Measurements from ENCODE around the gene CMTM2. TPM values are rescaled to one million over a fixed set of nuclear protein-coding genes. Genes with fewer than 3 reads are reported as not detected.
"Not testable (repeated sequence)": the region's sequence is repeated elsewhere in the genome, so short reads cannot be mapped to it uniquely, and the experiment has no call there.

CMTM2 gene
- total RNA-seq, 2 experiments from 2014 or later, result 0.36 to 0.45 TPM

GRCh38 chr16:66588981-66589713, 9.9 kb downstream of the CMTM2 start:
- ChIA-PET CTCF (interaction anchor here (0.6 to 2.8 kb wide), 26 partner anchors 9 to 288 kb away, joined by 3 to 28 read pairs (median 5); partner anchors contain the start of genes CKLF, CMTM2, CMTM3 and NAE1), POLR2A (no interaction called here)
- Mint-ChIP-seq H3K4me1 (ENCODE audit: low read depth) (peaks cover 23% of the 10 kb centered on the region), H3K27ac (peak overlapping the region; percentile 39), H3K27me3 (no peaks in the 10 kb centered on the region), H3K4me3 (peak overlapping the region; percentile 64), H3K36me3 (no peaks in the 10 kb centered on the region), H3K9me3 (no peaks in the 10 kb centered on the region)
- intact Hi-C loops (cut with micrococcal nuclease), result loop anchor here (1.0 to 2.0 kb wide), 5 partner anchors 26 to 181 kb away; no protein-coding TSS in a partner anchor
- DNase-seq, result peak; percentile 84

- POLR2A ChIA-PET, result interaction anchor here (1.0 to 1.2 kb wide), 2 partner anchors 12 to 14 kb away, joined by 3 to 5 read pairs; no protein-coding TSS in a partner anchor
- DNase-seq, result peak; percentile 43
- Mint-ChIP-seq H3K4me1 (ENCODE audit: low read depth) (peaks cover 32% of the 10 kb centered on the region), H3K27me3 (no peaks in the 10 kb centered on the region), H3K9me3 (no peaks in the 10 kb centered on the region), H3K27ac (peak overlapping the region; percentile 28), H3K36me3 (no peaks in the 10 kb centered on the region), H3K4me3 (peak overlapping the region; percentile 64)
- CTCF ChIA-PET, result interaction anchor here (0.7 to 2.8 kb wide), 15 partner anchors 10 to 287 kb away, joined by 3 to 28 read pairs (median 4); partner anchors contain the start of genes CKLF, CMTM2, CMTM3 and NAE1
- intact Hi-C loops (cut with micrococcal nuclease), result loop anchor here (2.0 kb wide), 1 partner anchor 14 kb away; the partner anchor contains the start of gene CMTM3
These were observed 11.1 kb downstream of the CMTM2 start for GRCh38 chr16:66590322-66590721.

- no peak for DNase-seq
- Mint-ChIP-seq H3K9me3 (no peaks in the 10 kb centered on the region), H3K27me3 (no peaks in the 10 kb centered on the region), H3K4me1 (ENCODE audit: low read depth) (peaks cover 32% of the 10 kb centered on the region), H3K27ac (no peak overlapping the region), H3K4me3 (no peak overlapping the region), H3K36me3 (no peaks in the 10 kb centered on the region)
- CTCF ChIA-PET, result interaction anchor here (0.7 to 2.8 kb wide), 10 partner anchors 11 to 286 kb away, joined by 3 to 28 read pairs (median 14); partner anchors contain the start of genes CMTM2 and CMTM3
- intact Hi-C loops (cut with micrococcal nuclease), result loop anchor here (2.0 kb wide), 1 partner anchor 14 kb away; the partner anchor contains the start of gene CMTM3
- POLR2A ChIA-PET, result interaction anchor here (0.6 to 1.2 kb wide), 3 partner anchors 12 to 40 kb away, joined by 3 to 5 read pairs (median 4); no protein-coding TSS in a partner anchor
These were observed 11.8 kb downstream of the CMTM2 start for GRCh38 chr16:66591018-66591417.

- no peaks in the 10 kb centered on the region for H3K9me3 Mint-ChIP-seq
- no peaks in the 10 kb centered on the region for H3K27me3 Mint-ChIP-seq
- intact Hi-C loops (cut with micrococcal nuclease), result no loop called here
- DNase-seq, result no peak
- H3K36me3 Mint-ChIP-seq, result no peaks in the 10 kb centered on the region
- POLR2A ChIA-PET, result no interaction called here
- no peak overlapping the region for H3K4me3 Mint-ChIP-seq
- peaks cover 39% of the 10 kb centered on the region for H3K4me1 Mint-ChIP-seq (ENCODE audit: low read depth)
- H3K27ac Mint-ChIP-seq, result no peak overlapping the region
- CTCF ChIA-PET, result interaction anchor here (0.8 kb wide), 1 partner anchor 29 kb away, joined by 3 read pairs; no protein-coding TSS in a partner anchor
These were observed 13.0 kb downstream of the CMTM2 start for GRCh38 chr16:66592241-66592640.

GRCh38 chr16:66592814-66593213, 13.6 kb downstream of the CMTM2 start:
- ChIA-PET POLR2A (no interaction called here), CTCF (interaction anchor here (0.8 kb wide), 1 partner anchor 30 kb away, joined by 3 read pairs; no protein-coding TSS in a partner anchor)
- Mint-ChIP-seq H3K27ac (no peak overlapping the region), H3K4me1 (ENCODE audit: low read depth) (peaks cover 40% of the 10 kb centered on the region), H3K27me3 (no peaks in the 10 kb centered on the region), H3K36me3 (no peaks in the 10 kb centered on the region), H3K4me3 (no peak overlapping the region), H3K9me3 (no peaks in the 10 kb centered on the region)
- DNase-seq, result no peak
- intact Hi-C loops (cut with micrococcal nuclease), result no loop called here

GRCh38 chr16:66594739-66595138, 15.5 kb downstream of the CMTM2 start:
- H3K4me3 Mint-ChIP-seq, result no peak overlapping the region
- H3K27me3 Mint-ChIP-seq, result no peaks in the 10 kb centered on the region
- POLR2A ChIA-PET, result no interaction called here
- H3K4me1 Mint-ChIP-seq (ENCODE audit: low read depth), result peaks cover 43% of the 10 kb centered on the region
- intact Hi-C loops (cut with micrococcal nuclease), result no loop called here
- H3K27ac Mint-ChIP-seq, result no peak overlapping the region
- no peaks in the 10 kb centered on the region for H3K36me3 Mint-ChIP-seq
- CTCF ChIA-PET, result interaction anchor here (1.8 kb wide), 1 partner anchor 14 kb away, joined by 6 read pairs; no protein-coding TSS in a partner anchor
- H3K9me3 Mint-ChIP-seq, result no peaks in the 10 kb centered on the region
- no peak for DNase-seq

- CTCF ChIA-PET, result interaction anchor here (0.8 to 0.9 kb wide), 2 partner anchors 12 to 33 kb away, joined by 3 read pairs; no protein-coding TSS in a partner anchor
- intact Hi-C loops (cut with micrococcal nuclease), result loop anchor here (2.0 kb wide), 1 partner anchor 74 kb away; no protein-coding TSS in a partner anchor
- H3K27me3 Mint-ChIP-seq, H3K36me3 Mint-ChIP-seq, H3K4me3 Mint-ChIP-seq, DNase-seq, H3K9me3 Mint-ChIP-seq: not testable (repeated sequence)
- Mint-ChIP-seq H3K27ac (peak overlapping the region; percentile 92), H3K4me1 (ENCODE audit: low read depth) (peaks cover 34% of the 10 kb centered on the region)
- POLR2A ChIA-PET, result interaction anchor here (1.2 kb wide), 1 partner anchor 32 kb away, joined by 3 read pairs; no protein-coding TSS in a partner anchor
These were observed 17.3 kb downstream of the CMTM2 start for GRCh38 chr16:66596559-66596958.

- ChIA-PET CTCF (interaction anchor here (0.8 to 1.6 kb wide), 4 partner anchors 8 to 54 kb away, joined by 3 to 5 read pairs (median 3); partner anchors contain the start of gene CKLF), POLR2A (interaction anchor here (1.0 to 1.2 kb wide), 2 partner anchors 33 to 75 kb away, joined by 3 to 4 read pairs; no protein-coding TSS in a partner anchor)
- Mint-ChIP-seq H3K9me3 (peaks cover 9% of the 10 kb centered on the region), H3K36me3 (peaks cover 2% of the 10 kb centered on the region), H3K4me1 (ENCODE audit: low read depth) (peaks cover 34% of the 10 kb centered on the region), H3K4me3 (no peak overlapping the region), H3K27ac (peak overlapping the region; percentile 92), H3K27me3 (no peaks in the 10 kb centered on the region)
- DNase-seq, result peak; percentile 37
- intact Hi-C loops (cut with micrococcal nuclease), result loop anchor here (2.0 kb wide), 1 partner anchor 74 kb away; no protein-coding TSS in a partner anchor
These were observed 18.0 kb downstream of the CMTM2 start for GRCh38 chr16:66596986-66597848.

GRCh38 chr16:66598111-66598510, 18.8 kb downstream of the CMTM2 start:
- peak overlapping the region; percentile 69 for H3K27ac Mint-ChIP-seq
- ChIA-PET POLR2A (no interaction called here), CTCF (interaction anchor here (1.0 to 1.6 kb wide), 5 partner anchors 9 to 53 kb away, joined by 3 to 5 read pairs (median 3); partner anchors contain the start of genes CKLF and CMTM2)
- no peak overlapping the region for H3K4me3 Mint-ChIP-seq
- peak; percentile 39 for DNase-seq
- intact Hi-C loops (cut with micrococcal nuclease), result no loop called here
- peaks cover 2% of the 10 kb centered on the region for H3K36me3 Mint-ChIP-seq
- H3K9me3 Mint-ChIP-seq, result peaks cover 9% of the 10 kb centered on the region
- H3K27me3 Mint-ChIP-seq, result no peaks in the 10 kb centered on the region
- peaks cover 37% of the 10 kb centered on the region for H3K4me1 Mint-ChIP-seq (ENCODE audit: low read depth)

GRCh38 chr16:66599726-66600125, 20.5 kb downstream of the CMTM2 start:
- peaks cover 2% of the 10 kb centered on the region for H3K36me3 Mint-ChIP-seq
- no peak overlapping the region for H3K4me3 Mint-ChIP-seq
- H3K9me3 Mint-ChIP-seq, result peaks cover 9% of the 10 kb centered on the region
- DNase-seq, result no peak
- CTCF ChIA-PET, result no interaction called here
- no peak overlapping the region for H3K27ac Mint-ChIP-seq
- POLR2A ChIA-PET, result no interaction called here
- H3K27me3 Mint-ChIP-seq, result no peaks in the 10 kb centered on the region
- peaks cover 39% of the 10 kb centered on the region for H3K4me1 Mint-ChIP-seq (ENCODE audit: low read depth)
- intact Hi-C loops (cut with micrococcal nuclease), result no loop called here

- Mint-ChIP-seq H3K4me3 (no peak overlapping the region), H3K9me3 (peaks cover 9% of the 10 kb centered on the region), H3K4me1 (ENCODE audit: low read depth) (peaks cover 35% of the 10 kb centered on the region), H3K27me3 (no peaks in the 10 kb centered on the region), H3K27ac (peak overlapping the region; percentile 1), H3K36me3 (peaks cover 2% of the 10 kb centered on the region)
- intact Hi-C loops (cut with micrococcal nuclease), result no loop called here
- CTCF ChIA-PET, result no interaction called here
- no peak for DNase-seq
- POLR2A ChIA-PET, result no interaction called here
These were observed 21.2 kb downstream of the CMTM2 start for GRCh38 chr16:66600477-66600876.
